Mesendoderm (in vitro differentiated cells): Measurements from ENCODE around the gene CRB2.

Source experiments
- DNase-seq: peaks from one replicate; pipeline ENCODE4 v3.0.0; 2013
- H2AK5ac ChIP-seq: 2 replicates; pipeline ENCODE4 v1.6.1; 2013; ENCODE audit warnings: low read length, inconsistent platforms
- H2BK120ac ChIP-seq: 2 replicates; pipeline ENCODE4 v1.6.1; 2013; ENCODE audit warnings: low read depth, mild to moderate bottlenecking, low read length, moderate library complexity, mixed read lengths
- H2BK15ac ChIP-seq: replicated peaks from 2 replicates; pipeline ENCODE4 v1.6.1; 2013; ENCODE audit warnings: low read depth, mild to moderate bottlenecking, moderate library complexity
- H2BK5ac ChIP-seq: 2 replicates; pipeline ENCODE4 v1.6.1; 2013; ENCODE audit warnings: low read length, inconsistent platforms
- H3K18ac ChIP-seq: 2 replicates; pipeline ENCODE4 v1.6.1; 2013; ENCODE audit warnings: mild to moderate bottlenecking, low read length, mixed read lengths
- H3K23ac ChIP-seq: one replicate; pipeline ENCODE4 v1.6.1; 2013; ENCODE audit warnings: low read length
- H3K27ac ChIP-seq: 2 replicates; pipeline ENCODE4 v1.5.1; 2013; ENCODE audit warnings: low read depth, mild to moderate bottlenecking, inconsistent platforms, low read length, moderate library complexity
- H3K27me3 ChIP-seq: 2 replicates; pipeline ENCODE4 v1.6.1; 2013; ENCODE audit warnings: low read length, control low read depth, mild to moderate bottlenecking, inconsistent platforms; ENCODE audit not compliant: insufficient read depth, poor library complexity
- H3K36me3 ChIP-seq: 2 replicates; pipeline ENCODE4 v1.6.1; 2013; ENCODE audit warnings: low read length, inconsistent platforms; ENCODE audit not compliant: control insufficient read depth, insufficient read depth
- H3K4ac ChIP-seq: one replicate; pipeline ENCODE4 v1.6.1; 2013; ENCODE audit warnings: low read depth, mild to moderate bottlenecking, low read length, moderate library complexity
- H3K4me1 ChIP-seq: 2 replicates; pipeline ENCODE4 v1.6.1; 2013; ENCODE audit warnings: low read depth, low read length, inconsistent platforms; ENCODE audit not compliant: control insufficient read depth
- H3K4me2 ChIP-seq: 2 replicates; pipeline ENCODE4 v1.6.1; 2013; ENCODE audit warnings: low read length
- H3K4me3 ChIP-seq: 2 replicates; pipeline ENCODE4 v1.5.1; 2013; ENCODE audit warnings: mild to moderate bottlenecking, low read length
- H3K56ac ChIP-seq: one replicate; pipeline ENCODE4 v1.6.1; 2013; ENCODE audit warnings: low read length
- H3K79me1 ChIP-seq: 2 replicates; pipeline ENCODE4 v1.6.1; 2013; ENCODE audit warnings: low read length, inconsistent platforms
- H3K79me2 ChIP-seq: 2 replicates; pipeline ENCODE4 v1.6.1; 2013; ENCODE audit warnings: mild to moderate bottlenecking, low read length; ENCODE audit not compliant: control insufficient read depth, insufficient read depth
- H3K9ac ChIP-seq: 2 replicates; pipeline ENCODE4 v1.6.1; 2013; ENCODE audit warnings: low read length, inconsistent platforms
- H4K5ac ChIP-seq: one replicate; pipeline ENCODE4 v1.6.1; 2013; ENCODE audit warnings: low read length
- H4K8ac ChIP-seq: one replicate; pipeline ENCODE4 v1.6.1; 2013; ENCODE audit warnings: low read depth, mild to moderate bottlenecking, control low read depth, low read length, moderate library complexity
- WGBS: extraction: QIAGEN DNeasy Blood & Tissue Kit; methylation state at CpG from one replicate; pipeline ENCODE4 v1.1.7; 2013; ENCODE audit warnings: low lambda C conversion rate, missing lambda C conversion rate; ENCODE audit not compliant: insufficient coverage; ENCODE audit errors: extremely low coverage; 5-methylcytosine and 5-hydroxymethylcytosine counted together

The CRB2 gene

GRCh38 chr9:123341816-123342215 lies 14.2 kb upstream of the CRB2 start:
- Histone ChIP-seq H3K79me1 (no peaks in the 10 kb centered on the region), H4K5ac (no peak overlapping the region), H3K27me3 (no peaks in the 10 kb centered on the region), H2BK120ac (no peak overlapping the region), H2AK5ac (no peak overlapping the region), H2BK15ac (no peak overlapping the region), H3K56ac (no peak overlapping the region), H3K4ac (no peak overlapping the region), H2BK5ac (no peak overlapping the region), H3K9ac (no peak overlapping the region), H3K4me2 (no peak overlapping the region), H3K27ac (no peak overlapping the region), H4K8ac (no peak overlapping the region), H3K4me1 (peaks cover 2% of the 10 kb centered on the region), H3K18ac (no peak overlapping the region), H3K36me3 (no peaks in the 10 kb centered on the region), H3K4me3 (no peak overlapping the region), H3K79me2 (no peaks in the 10 kb centered on the region), H3K23ac (no peak overlapping the region)
- no CpG with 5 or more reads among the region's 6 CpGs for WGBS
- no peak for DNase-seq

GRCh38 chr9:123342247-123342646 lies 13.8 kb upstream of the CRB2 start:
- Histone ChIP-seq H3K79me2 (no peaks in the 10 kb centered on the region), H3K56ac (no peak overlapping the region), H3K27me3 (no peaks in the 10 kb centered on the region), H3K4me1 (peaks cover 2% of the 10 kb centered on the region), H2AK5ac (no peak overlapping the region), H2BK15ac (no peak overlapping the region), H3K23ac (no peak overlapping the region), H3K36me3 (no peaks in the 10 kb centered on the region), H2BK5ac (no peak overlapping the region), H2BK120ac (no peak overlapping the region), H4K8ac (no peak overlapping the region), H4K5ac (no peak overlapping the region), H3K4me2 (no peak overlapping the region), H3K79me1 (no peaks in the 10 kb centered on the region), H3K4ac (no peak overlapping the region), H3K4me3 (no peak overlapping the region), H3K27ac (no peak overlapping the region), H3K18ac (no peak overlapping the region), H3K9ac (no peak overlapping the region)
- DNase-seq = no peak
- no CpG with 5 or more reads among the region's 5 CpGs for WGBS

DNA sequence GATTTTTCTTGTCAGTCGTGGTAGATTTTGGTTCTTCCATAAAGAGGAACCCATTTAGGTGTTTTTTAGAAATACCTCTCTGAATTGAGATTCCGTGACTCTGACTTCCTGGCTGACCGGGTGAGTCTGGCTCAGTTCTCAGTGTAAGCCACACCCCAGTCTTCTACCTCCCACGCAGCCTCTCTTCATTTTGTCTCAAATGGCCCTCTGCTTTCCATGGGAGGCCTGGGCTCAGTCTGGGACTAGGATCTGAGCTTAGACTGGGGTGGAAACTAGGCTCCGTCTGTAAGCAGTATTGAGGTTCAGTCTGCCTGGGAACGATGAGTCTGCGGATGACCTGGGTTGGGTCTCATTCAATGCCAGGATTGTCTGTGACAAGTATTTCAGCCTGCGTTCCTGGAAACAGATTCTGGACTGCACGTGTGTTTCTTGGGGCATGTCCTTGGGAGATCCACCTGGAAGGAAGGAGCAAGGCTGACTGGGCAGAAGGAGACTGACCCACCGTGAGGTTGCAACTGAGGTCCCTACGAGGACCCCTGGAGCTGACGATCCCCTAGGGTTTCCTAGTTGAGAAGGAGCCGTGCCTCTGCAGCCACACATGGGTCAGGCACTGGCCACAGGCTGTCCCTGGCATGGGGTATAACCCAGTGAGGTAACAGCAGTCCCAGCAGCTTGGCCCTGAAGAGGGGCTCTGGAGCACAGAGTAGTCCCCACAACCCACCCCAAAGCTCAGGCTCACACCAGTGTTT lies 12.4 kb upstream of the CRB2 start:
- H2BK120ac ChIP-seq = no peak overlapping the region
- H3K79me1 ChIP-seq = no peaks in the 10 kb centered on the region
- H3K9ac ChIP-seq = no peak overlapping the region
- DNase-seq = no peak
- no peak overlapping the region for H2AK5ac ChIP-seq
- H4K5ac ChIP-seq = no peak overlapping the region
- no peak overlapping the region for H2BK5ac ChIP-seq
- no peak overlapping the region for H2BK15ac ChIP-seq
- no peak overlapping the region for H3K27ac ChIP-seq
- no peaks in the 10 kb centered on the region for H3K79me2 ChIP-seq
- no peak overlapping the region for H3K4me2 ChIP-seq
- H3K4ac ChIP-seq = no peak overlapping the region
- no peak overlapping the region for H3K56ac ChIP-seq
- WGBS = no CpG with 5 or more reads among the region's 13 CpGs
- no peak overlapping the region for H3K4me3 ChIP-seq
- H3K23ac ChIP-seq = no peak overlapping the region
- H3K18ac ChIP-seq = no peak overlapping the region
- H3K36me3 ChIP-seq = no peaks in the 10 kb centered on the region
- H4K8ac ChIP-seq = no peak overlapping the region
- no peaks in the 10 kb centered on the region for H3K27me3 ChIP-seq
- peaks cover 2% of the 10 kb centered on the region for H3K4me1 ChIP-seq

GRCh38 chr9:123344192-123344949 lies 11.6 kb upstream of the CRB2 start:
- H3K23ac ChIP-seq = no peak overlapping the region
- no peak overlapping the region for H4K8ac ChIP-seq
- no peak overlapping the region for H3K18ac ChIP-seq
- H3K27ac ChIP-seq = no peak overlapping the region
- H3K79me1 ChIP-seq = no peaks in the 10 kb centered on the region
- H3K4ac ChIP-seq = no peak overlapping the region
- H2BK5ac ChIP-seq = no peak overlapping the region
- no peak overlapping the region for H3K4me2 ChIP-seq
- no peaks in the 10 kb centered on the region for H3K79me2 ChIP-seq
- no peak overlapping the region for H4K5ac ChIP-seq
- H3K4me3 ChIP-seq = no peak overlapping the region
- no peak overlapping the region for H2BK15ac ChIP-seq
- H3K36me3 ChIP-seq = no peaks in the 10 kb centered on the region
- no CpG with 5 or more reads among the region's 9 CpGs for WGBS
- no peak for DNase-seq
- no peak overlapping the region for H3K9ac ChIP-seq
- no peak overlapping the region for H3K56ac ChIP-seq
- H3K27me3 ChIP-seq = no peaks in the 10 kb centered on the region
- no peak overlapping the region for H2BK120ac ChIP-seq
- peaks cover 2% of the 10 kb centered on the region for H3K4me1 ChIP-seq
- no peak overlapping the region for H2AK5ac ChIP-seq

GRCh38 chr9:123345567-123345955 lies 10.4 kb upstream of the CRB2 start:
- Histone ChIP-seq H4K5ac (no peak overlapping the region), H3K79me2 (no peaks in the 10 kb centered on the region), H3K4me3 (no peak overlapping the region), H3K27me3 (no peaks in the 10 kb centered on the region), H3K23ac (no peak overlapping the region), H3K4me2 (no peak overlapping the region), H2BK120ac (no peak overlapping the region), H3K9ac (no peak overlapping the region), H4K8ac (no peak overlapping the region), H3K56ac (no peak overlapping the region), H3K79me1 (no peaks in the 10 kb centered on the region), H3K4me1 (no peaks in the 10 kb centered on the region), H3K36me3 (no peaks in the 10 kb centered on the region), H3K4ac (no peak overlapping the region), H2AK5ac (no peak overlapping the region), H3K27ac (no peak overlapping the region), H3K18ac (no peak overlapping the region), H2BK5ac (no peak overlapping the region), H2BK15ac (no peak overlapping the region)
- no CpG with 5 or more reads among the region's 6 CpGs for WGBS
- DNase-seq = no peak
